ENCODE data around the gene VIPR1. TPM values are rescaled to one million over a fixed set of nuclear protein-coding genes. Genes with fewer than 3 reads are reported as not detected.

The VIPR1 gene
- total RNA-seq, 4 donors from 2014 or later = 2.4 to 17.3 (median 10.4) TPM

GRCh38 chr3:42510325-42510724 is 7.9 kb downstream of the VIPR1 start:
- H3K9me3 ChIP-seq = no peaks in the 10 kb centered on the region
- no peak for DNase-seq (ENCODE audit: low spot score in 2 of 2)
- no peaks in the 10 kb centered on the region for H3K27me3 ChIP-seq
- H3K4me1 ChIP-seq = peaks cover 0 to 7% (median 2%) of the 10 kb centered on the region in 4 donors
- TF ChIP-seq POLR2A (IDR thresholded peaks at IDR 0.05) = no peak
- TF ChIP-seq CTCF (IDR thresholded peaks at IDR 0.05) = no peak
- no peak for TF ChIP-seq EP300 (IDR thresholded peaks at IDR 0.05)
- peak overlapping the region in 1 of 4 donors; percentile 40 for H3K27ac ChIP-seq
- no peak overlapping the region for H3K4me3 ChIP-seq
- no peaks in the 10 kb centered on the region for H3K36me3 ChIP-seq
- 78 to 83% methylated on average over 4 of the region's 4 CpGs for WGBS, 2 donors

- WGBS, 2 donors = 93 to 94% methylated on average over 1 of the region's 1 CpG
- no peak for TF ChIP-seq POLR2A (IDR thresholded peaks at IDR 0.05)
- TF ChIP-seq CTCF (IDR thresholded peaks at IDR 0.05) = no peak
- TF ChIP-seq EP300 (IDR thresholded peaks at IDR 0.05) = no peak
- no peak for DNase-seq (ENCODE audit: low spot score in 2 of 2)
- Histone ChIP-seq H3K27me3 (no peaks in the 10 kb centered on the region), H3K4me1 (peaks cover 0 to 7% (median 2%) of the 10 kb centered on the region in 4 donors), H3K9me3 (no peaks in the 10 kb centered on the region), H3K27ac (peak overlapping the region in 2 of 4 donors; percentile 4 to 10), H3K4me3 (no peak overlapping the region), H3K36me3 (no peaks in the 10 kb centered on the region)
These were observed 8.8 kb downstream of the VIPR1 start for GRCh38 chr3:42511201-42511600.

GRCh38 chr3:42511736-42512135 is 9.3 kb downstream of the VIPR1 start:
- no peaks in the 10 kb centered on the region for H3K9me3 ChIP-seq
- no peaks in the 10 kb centered on the region for H3K36me3 ChIP-seq
- TF ChIP-seq EP300 (IDR thresholded peaks at IDR 0.05) = no peak
- no peak for TF ChIP-seq POLR2A (IDR thresholded peaks at IDR 0.05)
- no peak for TF ChIP-seq CTCF (IDR thresholded peaks at IDR 0.05)
- no peak for DNase-seq (ENCODE audit: low spot score in 2 of 2)
- H3K27ac ChIP-seq = no peak overlapping the region
- no peaks in the 10 kb centered on the region for H3K27me3 ChIP-seq
- no peak overlapping the region for H3K4me3 ChIP-seq
- H3K4me1 ChIP-seq = peaks cover 0 to 7% (median 2%) of the 10 kb centered on the region in 4 donors
- 80 to 85% methylated on average over 2 of the region's 2 CpGs for whole genome bisulfite sequencing, 2 donors

- Histone ChIP-seq H3K9me3 (no peaks in the 10 kb centered on the region), H3K27me3 (no peaks in the 10 kb centered on the region), H3K27ac (no peak overlapping the region), H3K36me3 (no peaks in the 10 kb centered on the region), H3K4me1 (peaks cover 0 to 14% (median 3%) of the 10 kb centered on the region in 4 donors), H3K4me3 (no peak overlapping the region)
- TF ChIP-seq EP300 (IDR thresholded peaks at IDR 0.05) (no peak), POLR2A (IDR thresholded peaks at IDR 0.05) (no peak), CTCF (IDR thresholded peaks at IDR 0.05) (no peak)
- no peak for DNase-seq (ENCODE audit: low spot score in 2 of 2)
- 85 to 100% methylated on average over 2 to 3 of the region's 3 CpGs for WGBS, 2 donors
These were observed 10.7 kb downstream of the VIPR1 start for GRCh38 chr3:42513121-42513520.

- H3K27ac ChIP-seq = no peak overlapping the region
- peaks cover 0 to 14% (median 3%) of the 10 kb centered on the region in 4 donors for H3K4me1 ChIP-seq
- no peak overlapping the region for H3K4me3 ChIP-seq
- TF ChIP-seq CTCF (IDR thresholded peaks at IDR 0.05) (no peak), EP300 (IDR thresholded peaks at IDR 0.05) (no peak)
- no peaks in the 10 kb centered on the region for H3K36me3 ChIP-seq
- no peaks in the 10 kb centered on the region for H3K9me3 ChIP-seq
- no peak for DNase-seq (ENCODE audit: low spot score in 2 of 2)
- H3K27me3 ChIP-seq = no peaks in the 10 kb centered on the region
- 90 to 96% methylated on average over 4 to 6 of the region's 6 CpGs for WGBS, 2 donors
These were observed 11.1 kb downstream of the VIPR1 start for GRCh38 chr3:42513521-42513920.
